Measurements from ENCODE around the gene FAM228A.
"Not testable (repeated sequence)": the region's sequence is repeated elsewhere in the genome, so short reads cannot be mapped to it uniquely, and the experiment has no call there.

Gene FAM228A

GRCh38 chr2:24191156-24191555, 16.3 kb downstream of the FAM228A start:
- DNase-seq (ENCODE audit: low spot score) = no peak

GRCh38 chr2:24191848-24192247, 17.0 kb downstream of the FAM228A start:
- no peak for DNase-seq (ENCODE audit: low spot score)

DNA sequence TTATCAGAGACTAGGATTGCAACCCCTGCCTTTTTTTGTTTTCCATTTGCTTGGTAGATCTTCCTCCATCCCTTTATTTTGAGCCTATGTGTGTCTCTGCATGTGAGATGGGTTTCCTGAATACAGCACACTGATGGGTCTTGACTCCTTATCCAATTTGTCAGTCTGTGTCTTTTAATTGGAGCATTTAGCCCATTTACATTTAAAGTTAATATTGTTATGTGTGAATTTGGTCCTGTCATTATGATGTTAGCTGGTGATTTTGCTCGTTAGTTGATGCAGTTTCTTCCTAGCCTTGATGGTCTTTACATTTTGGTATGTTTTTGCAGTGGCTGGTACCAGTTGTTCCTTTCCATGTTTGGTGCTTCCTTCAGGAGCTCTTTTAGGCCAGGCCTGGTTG, 22.4 kb downstream of the FAM228A start:
- DNase-seq (ENCODE audit: low spot score) = not testable (repeated sequence)

GRCh38 chr2:24199968-24200590, 25.2 kb downstream of the FAM228A start:
- DNase-seq (ENCODE audit: low spot score) = no peak

DNA sequence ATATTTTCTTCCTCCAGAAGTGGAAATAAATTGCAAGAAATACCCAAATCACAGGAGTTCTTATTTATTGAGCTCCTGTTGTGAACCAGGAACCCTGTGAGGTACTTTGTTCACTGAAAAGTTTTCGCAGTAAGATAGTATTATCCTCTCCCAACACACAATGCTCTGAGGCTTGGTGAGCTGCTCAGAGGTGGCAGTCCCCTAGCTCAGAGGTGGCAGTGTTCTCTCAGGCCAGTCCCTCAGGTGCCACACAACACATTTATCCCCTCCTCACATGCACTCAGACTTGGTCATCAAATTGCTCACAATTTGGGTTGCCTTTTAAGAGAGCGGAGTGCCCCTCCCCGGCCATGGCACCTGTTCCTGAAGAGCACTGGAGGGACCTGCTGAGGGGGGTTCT, 25.9 kb downstream of the FAM228A start:
- DNase-seq (ENCODE audit: low spot score) = no peak

GRCh38 chr2:24203029-24203786, 28.4 kb downstream of the FAM228A start:
- DNase-seq (ENCODE audit: low spot score) = no peak

DNA sequence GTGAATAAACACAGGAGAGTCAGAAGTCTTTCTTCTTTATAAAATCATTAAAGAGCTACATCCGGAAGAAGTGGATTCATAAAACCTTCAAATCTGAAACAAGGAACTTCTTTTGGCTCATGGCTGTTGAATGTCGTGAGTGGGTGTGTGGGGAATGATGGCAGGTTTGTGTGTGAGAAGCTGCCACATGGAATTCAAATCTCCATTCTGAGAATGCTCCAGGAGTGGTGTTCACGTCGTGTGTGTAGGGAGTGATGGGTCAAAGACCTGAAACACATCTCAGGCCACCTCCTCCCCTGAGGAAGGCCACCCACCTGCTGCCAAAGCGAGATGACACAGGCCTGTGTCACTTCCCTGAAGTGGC, 28.9 kb downstream of the FAM228A start:
- no peak for DNase-seq (ENCODE audit: low spot score)

DNA sequence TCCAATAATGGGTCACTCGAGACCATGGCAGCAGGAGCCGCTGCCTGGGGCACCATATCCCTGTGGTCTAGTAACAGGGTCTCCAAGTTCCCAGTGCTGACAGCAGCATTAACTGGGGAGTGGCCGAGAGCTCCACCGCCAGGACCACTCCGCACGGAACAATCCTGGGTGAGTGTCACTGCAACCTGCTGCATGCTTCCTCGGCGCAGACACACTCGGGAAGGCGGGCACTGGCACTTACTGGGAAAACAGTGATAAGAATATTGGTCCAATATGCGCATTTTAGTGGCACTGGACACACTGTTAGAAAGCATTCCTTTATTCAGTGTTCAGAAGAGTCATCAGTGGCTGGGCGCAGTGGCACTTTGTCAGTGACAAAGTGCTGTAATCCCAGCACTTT, 29.7 kb downstream of the FAM228A start:
- no peak for DNase-seq (ENCODE audit: low spot score)

GRCh38 chr2:24205131-24205530, 30.3 kb downstream of the FAM228A start:
- DNase-seq (ENCODE audit: low spot score) = no peak

GRCh38 chr2:24206242-24206641, 31.4 kb downstream of the FAM228A start:
- DNase-seq (ENCODE audit: low spot score) = no peak

GRCh38 chr2:24206714-24207113, 31.9 kb downstream of the FAM228A start:
- no peak for DNase-seq (ENCODE audit: low spot score)

DNA sequence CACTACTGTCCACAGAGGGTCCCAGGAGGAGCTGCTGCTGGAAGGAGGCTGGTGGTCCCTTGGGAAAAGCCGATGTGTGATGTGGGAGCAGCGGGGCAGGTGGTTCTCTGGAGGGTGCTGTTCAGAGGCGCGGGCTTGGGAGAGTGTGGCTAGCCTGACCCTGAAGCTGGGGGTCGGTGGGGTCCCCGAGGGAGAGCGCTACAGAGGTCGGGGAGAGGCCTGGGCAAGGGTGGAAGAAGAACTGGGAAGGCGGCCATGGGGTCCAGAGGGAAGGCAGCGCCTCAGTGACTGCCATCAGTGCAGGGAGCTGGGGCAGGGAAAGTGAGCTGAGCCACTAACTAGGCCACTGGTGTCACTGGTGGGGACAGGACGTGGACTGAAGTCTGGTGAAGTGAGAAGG, 32.5 kb downstream of the FAM228A start:
- DNase-seq (ENCODE audit: low spot score) = no peak

GRCh38 chr2:24208490-24208889, 33.6 kb downstream of the FAM228A start:
- DNase-seq (ENCODE audit: low spot score) = no peak

DNA sequence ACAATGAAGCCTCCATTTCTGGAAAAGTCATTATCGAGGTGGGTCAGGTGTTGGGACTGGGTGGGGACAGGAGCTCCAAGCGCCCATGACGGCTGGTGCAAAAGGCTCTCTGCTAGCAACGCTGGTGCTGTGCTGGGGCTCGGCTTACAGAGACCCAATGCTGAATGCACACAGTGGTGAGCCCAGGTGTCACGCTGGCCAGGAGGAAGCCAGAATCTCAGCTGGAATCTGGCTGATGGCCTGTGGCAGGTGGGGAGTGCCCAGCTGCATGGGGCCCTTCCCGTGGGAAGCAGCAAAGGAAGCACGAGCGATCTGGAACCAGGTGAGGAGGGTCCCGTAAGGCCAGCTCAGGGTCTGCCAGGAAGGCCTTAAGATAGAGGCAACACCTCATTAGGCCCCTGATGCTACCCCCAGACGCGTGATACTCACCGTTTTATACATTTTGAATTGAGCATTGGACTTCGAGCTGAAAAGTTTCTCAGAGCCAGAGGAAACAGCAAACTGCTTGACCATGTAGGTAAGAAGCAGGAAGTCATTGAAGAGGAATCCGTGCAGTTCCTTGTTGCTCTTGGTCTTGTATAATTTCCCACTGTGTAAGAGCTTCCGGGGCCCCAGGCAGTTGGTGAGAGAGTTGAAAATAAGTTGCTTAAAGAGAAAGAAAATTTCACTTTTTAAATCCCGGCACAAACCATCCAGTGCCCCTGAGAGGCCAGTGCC, 34.7 kb downstream of the FAM228A start:
- DNase-seq (ENCODE audit: low spot score) = no peak

DNA sequence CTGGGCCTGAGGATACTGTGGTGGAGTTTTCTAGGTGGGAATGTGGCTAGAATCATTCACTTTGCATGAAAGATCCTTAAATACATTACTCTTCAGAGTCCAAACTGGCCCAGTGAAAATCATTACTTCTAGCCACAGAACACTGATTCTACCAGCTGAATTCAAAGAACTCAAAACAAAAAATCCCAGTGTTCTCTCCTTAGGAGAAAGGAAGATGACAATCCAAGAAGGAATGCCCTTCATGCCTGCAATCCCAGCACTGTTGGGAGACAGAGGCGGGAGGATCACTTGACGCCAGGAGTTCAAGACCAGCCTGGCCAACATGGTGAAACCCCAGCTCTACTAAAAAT, 35.2 kb downstream of the FAM228A start:
- DNase-seq (ENCODE audit: low spot score) = no peak

GRCh38 chr2:24210723-24211122, 35.9 kb downstream of the FAM228A start:
- DNase-seq (ENCODE audit: low spot score) = no peak

DNA sequence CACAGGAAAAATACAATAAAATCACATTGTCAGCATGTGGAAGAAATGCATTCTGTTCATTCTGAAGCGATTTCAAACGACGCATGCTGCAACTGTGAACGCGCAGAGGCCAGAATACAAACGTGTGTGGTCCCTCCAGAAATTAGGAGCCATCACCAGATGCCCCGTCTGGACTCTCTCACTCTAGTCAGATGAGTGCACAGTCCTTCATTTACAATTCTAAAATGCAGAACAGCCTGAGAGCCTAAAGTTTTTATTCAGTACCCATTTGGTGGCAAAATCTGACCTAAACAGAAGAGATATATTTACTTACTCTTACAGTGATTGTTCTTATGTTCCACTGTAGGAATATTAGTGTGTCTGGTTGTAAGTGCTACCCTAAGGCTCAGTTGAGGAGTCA, 36.6 kb downstream of the FAM228A start:
- no peak for DNase-seq (ENCODE audit: low spot score)

GRCh38 chr2:24214880-24215279, 40.0 kb downstream of the FAM228A start:
- no peak for DNase-seq (ENCODE audit: low spot score)

- DNase-seq (ENCODE audit: low spot score) = no peak
These were observed 45.9 kb downstream of the FAM228A start for GRCh38 chr2:24220554-24221291.

- DNase-seq (ENCODE audit: low spot score) = no peak
These were observed 46.6 kb downstream of the FAM228A start for GRCh38 chr2:24221343-24222050.

- no peak for DNase-seq (ENCODE audit: low spot score)
These were observed 48.1 kb downstream of the FAM228A start for GRCh38 chr2:24222946-24223345.
